HG03175 (cell line): ENCODE data around the gene HADHA.

Experiments
- ATAC-seq: cut with Tn5 transposase; IDR thresholded peaks from one replicate; pipeline ENCODE4 v1.9.1; 2021; ENCODE audit warnings: mild to moderate bottlenecking, moderate library complexity; ENCODE audit not compliant: unreplicated experiment

Gene HADHA

GRCh38 chr2:26245810-26246209 lies 1.4 kb upstream of the HADHA start:
- peak; percentile 56 for ATAC-seq

GRCh38 chr2:26245231-26245732 lies 850 bp upstream of the HADHA start:
- ATAC-seq, result peak; percentile 9

DNA sequence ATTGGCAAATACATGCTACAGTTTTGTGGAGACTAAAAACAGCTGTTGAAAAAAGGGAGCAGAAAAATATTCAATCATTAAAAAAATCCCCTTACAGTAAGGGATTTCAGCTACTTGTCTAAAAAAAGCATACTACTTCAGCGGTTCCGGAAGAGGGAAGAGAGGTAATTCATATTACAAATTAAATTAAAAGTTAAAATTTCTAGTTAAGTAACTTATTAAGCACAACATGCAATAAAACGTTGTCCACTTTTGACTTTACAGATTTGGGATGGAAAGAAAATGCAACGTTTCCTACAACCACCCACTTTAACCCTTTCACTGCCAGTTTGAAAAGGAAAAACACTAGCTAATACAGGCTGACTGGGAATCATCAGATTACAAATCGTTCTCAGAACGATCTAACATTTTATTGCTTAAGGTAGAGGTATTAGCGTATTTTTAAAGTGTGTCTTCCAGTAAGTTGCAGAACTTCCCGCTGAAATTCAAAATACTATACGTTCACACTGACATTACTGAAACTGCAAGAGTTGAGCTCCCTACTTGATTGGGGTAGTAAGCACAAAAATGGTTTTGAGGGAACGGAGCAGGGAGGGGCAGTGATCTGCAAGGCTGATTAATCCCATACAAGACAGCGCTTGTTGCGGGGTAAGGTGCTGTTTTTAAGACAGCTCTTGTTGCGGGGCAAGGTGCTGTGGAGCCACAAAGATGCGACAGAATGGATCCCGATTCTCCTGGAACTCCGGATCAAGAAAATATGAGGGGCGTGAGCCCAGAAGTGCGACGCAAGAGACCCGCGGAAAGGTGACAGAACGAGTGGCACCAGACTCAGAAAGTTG lies 743 bp downstream of the HADHA start:
- ATAC-seq, result no peak

DNA sequence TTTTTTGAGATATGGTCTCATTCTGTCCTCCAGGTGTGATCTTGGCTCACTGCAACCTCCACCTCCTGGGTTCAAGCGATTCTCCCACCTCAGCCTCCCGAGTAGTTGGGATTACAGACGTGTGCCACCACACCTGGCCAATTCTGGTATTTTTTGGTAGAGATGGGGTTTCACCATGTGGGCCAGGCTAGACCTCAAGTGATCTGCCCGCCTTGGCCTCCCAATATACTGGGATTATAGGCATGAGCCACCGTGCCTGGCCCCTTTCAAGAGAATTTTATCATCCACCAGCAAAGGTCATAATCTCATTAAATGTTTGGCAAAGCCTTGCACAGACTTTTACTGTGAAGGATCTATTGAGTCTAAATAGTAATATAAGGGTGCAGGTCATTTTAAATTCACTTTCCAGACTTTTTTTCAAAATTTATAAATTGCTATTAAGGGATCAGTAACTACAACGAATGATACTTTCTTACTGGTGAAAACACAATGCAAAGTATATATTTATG lies 2.5 kb downstream of the HADHA start:
- ATAC-seq, result no peak

GRCh38 chr2:26238311-26238958 lies 6.0 kb downstream of the HADHA start:
- ATAC-seq, result no peak

- no peak for ATAC-seq
Observed at GRCh38 chr2:26237868-26238267, 6.6 kb downstream of the HADHA start.

DNA sequence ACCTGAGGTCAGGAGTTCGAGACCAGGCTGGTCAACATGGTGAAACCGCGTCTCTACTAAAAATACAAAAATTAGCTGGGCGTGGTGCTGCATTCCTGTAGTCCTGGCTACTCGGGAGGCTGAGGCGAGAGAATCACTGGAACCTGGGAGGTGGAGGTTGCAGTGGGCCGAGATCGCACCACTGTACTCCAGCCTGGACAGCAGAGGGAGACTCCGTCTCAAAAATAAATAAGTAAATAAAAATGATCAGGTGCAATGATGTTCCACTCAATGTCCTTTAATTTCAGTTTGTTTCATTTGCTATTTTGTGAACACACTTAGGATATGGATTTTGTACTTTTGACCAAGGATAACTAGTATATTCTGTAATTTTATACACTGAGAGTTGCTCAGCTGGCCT lies 9.3 kb downstream of the HADHA start:
- no peak for ATAC-seq

DNA sequence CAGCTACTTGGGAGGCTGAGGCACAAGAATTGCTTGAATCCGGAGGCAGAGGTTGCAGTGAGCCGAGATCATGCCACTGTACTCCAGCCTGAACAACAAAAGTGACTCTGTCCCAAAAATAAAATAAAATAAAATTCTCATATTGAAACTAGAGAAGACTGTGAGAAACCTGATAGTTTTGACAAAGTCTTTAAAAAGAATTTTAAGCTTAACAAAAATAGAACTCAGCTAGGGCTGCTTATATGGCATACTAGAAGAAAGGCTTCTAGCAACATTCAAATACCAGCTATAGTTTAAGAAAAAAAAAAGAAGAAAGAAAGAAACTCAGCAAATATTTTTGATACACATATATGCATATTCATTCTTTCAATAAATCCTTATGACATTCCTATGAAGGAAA lies 13.6 kb downstream of the HADHA start:
- ATAC-seq, result no peak

DNA sequence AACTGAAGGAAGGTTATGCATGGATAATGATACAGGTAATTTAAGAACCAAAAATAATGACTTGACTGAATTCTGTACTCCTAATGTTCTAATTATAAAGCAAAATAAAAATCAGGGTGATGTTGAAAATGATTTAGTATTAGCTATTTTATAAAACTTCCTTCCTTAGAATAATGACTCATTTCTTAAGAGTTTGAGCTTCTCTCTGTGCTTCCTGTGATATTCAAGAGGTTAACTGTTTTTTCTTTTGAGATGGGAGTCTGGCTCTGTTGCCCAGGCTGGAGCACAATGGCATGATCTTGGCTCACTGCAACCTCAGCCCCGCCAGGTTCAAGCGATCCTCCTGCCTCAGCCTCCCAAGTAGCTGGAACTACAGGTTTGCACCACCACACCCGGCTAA lies 14.8 kb downstream of the HADHA start:
- no peak for ATAC-seq

GRCh38 chr2:26224095-26224494 lies 20.3 kb downstream of the HADHA start:
- no peak for ATAC-seq

DNA sequence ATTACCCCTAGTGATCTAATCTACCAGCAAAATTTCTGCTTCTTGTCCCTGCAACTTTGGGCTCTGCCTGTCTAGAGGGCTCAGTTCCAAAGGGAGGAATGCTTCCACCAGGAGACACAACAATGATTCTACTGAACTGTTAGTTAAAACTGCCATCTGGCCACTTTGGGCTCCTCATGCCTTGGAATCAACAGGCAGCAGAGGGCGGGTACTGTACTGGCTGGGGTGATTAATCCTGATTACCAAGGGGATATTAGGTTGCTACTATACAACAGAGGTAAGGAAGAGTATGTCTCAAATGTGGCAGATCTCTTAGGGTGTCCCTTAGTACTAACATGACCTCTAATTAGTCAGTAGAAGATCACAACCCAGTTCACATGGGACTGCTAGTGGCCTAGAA lies 21.4 kb downstream of the HADHA start:
- no peak for ATAC-seq

DNA sequence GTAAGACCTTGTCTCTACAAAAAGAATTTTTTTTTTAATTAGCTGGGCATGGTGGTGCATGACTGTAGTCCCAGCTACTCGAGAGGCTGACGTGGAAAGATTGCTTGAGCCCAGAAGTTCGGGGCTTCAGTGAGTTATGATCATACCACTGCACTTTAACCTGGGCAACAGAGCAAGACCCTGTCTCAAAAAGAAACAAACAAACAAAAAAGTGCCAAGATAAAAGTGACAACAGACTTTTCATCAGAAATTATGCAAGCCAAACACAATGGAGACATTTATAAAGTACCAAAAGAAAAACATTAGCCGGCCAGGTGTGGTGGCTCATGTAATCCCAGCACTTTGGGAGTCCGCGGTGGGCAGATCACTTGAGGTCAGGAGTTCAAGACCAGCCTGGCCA lies 26.7 kb downstream of the HADHA start:
- no peak for ATAC-seq

GRCh38 chr2:26216587-26216986 lies 27.8 kb downstream of the HADHA start:
- ATAC-seq, result no peak

DNA sequence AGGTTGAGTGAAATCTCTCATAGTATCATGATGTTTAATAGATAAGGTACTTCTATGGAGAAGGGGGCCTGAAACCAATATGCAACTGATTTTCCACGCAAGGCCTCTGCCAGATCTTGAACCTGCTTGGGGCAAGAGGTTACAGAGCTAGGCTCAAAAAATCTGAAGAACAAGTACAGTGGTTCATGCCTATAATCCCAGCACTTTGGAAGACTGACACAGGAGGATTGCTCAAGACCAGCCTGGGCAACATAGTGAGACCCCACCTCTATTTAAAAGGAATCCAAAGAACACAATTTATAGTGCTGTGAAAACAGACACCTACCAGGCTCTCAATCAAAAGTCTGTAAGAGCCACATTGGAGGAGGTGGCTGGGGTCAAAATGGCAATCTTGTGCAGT lies 28.6 kb downstream of the HADHA start:
- ATAC-seq, result no peak

- no peak for ATAC-seq
Observed at GRCh38 chr2:26214759-26215158, 29.7 kb downstream of the HADHA start.

DNA sequence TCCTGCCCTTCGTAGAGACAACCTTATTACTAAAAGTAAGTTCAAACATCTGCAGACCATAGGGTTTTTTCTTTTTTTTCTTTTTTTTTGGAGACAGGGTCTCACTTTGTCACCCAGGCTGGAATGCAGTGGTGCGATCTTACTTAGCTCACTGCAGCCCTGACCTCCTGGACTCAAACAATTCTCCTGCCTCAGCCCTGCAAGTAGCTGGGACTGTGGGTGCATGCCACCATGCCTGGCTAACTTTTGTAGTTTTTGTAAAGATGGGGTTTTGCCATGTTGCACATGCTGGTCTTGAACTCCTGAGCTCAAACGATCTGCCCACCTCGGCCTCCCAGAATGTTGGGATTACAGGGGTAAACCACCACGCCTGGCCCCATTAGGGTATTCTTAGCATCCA lies 32.4 kb downstream of the HADHA start:
- ATAC-seq, result no peak

- ATAC-seq, result no peak
Observed at GRCh38 chr2:26203906-26204305, 40.5 kb downstream of the HADHA start.

DNA sequence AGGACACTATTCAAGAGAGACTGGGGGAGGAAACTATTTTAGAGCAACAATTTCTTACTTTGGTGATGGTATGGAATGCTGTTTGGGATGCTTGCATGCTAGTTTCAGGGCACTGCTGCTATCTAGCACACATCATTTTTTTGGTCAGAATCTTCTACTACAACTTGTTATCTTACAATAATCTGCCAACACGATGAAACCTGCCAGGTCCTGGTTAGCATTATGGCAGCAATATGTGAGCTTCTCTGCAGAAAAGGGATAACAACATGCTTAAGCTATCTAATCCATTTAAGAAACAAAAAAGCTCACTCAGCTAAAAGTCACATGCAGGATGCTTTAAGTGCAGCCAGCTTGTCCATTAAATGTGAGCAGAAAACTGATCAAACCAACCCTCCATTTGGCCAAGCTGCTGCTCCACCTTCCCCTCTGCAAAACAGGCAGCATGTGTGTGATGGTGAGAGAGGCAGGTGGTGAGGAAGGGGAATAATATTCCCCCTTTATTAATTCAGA lies 41.4 kb downstream of the HADHA start:
- no peak for ATAC-seq

DNA sequence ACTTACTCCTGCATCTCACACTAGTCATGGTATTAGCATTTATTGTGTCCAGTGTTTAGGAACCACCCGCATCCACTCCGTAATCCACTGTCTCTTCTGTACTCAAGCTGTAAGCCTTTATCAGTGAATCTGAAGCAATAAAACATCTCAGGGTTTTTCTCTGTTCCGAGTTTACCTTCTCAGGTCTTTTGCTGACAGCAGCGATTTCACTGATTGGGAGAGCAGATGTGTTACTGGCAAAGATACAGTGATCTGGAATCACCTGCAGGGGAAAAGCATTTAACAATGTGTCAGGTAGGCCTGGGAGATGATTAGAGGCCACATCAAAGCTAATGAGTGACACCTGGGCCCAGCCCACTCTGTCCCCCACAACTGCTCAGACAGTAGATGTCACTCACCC lies 46.9 kb downstream of the HADHA start:
- ATAC-seq, result no peak

- ATAC-seq, result no peak
Observed at GRCh38 chr2:26196683-26197418, 47.6 kb downstream of the HADHA start.
